AG04449 (cell line): ENCODE measurements around the gene CD300LD.

Source experiments
- CTCF ChIA-PET: fragments of 350-600 bp; formaldehyde crosslinking; extraction: SDS; loops from one replicate; lab custom pipeline; 2021; ENCODE audit warnings: antibody characterized with exemption; lab: Yijun Ruan, JAX
- POLR2A ChIA-PET: fragments of 400-600, 350-600 bp; formaldehyde crosslinking; extraction: SDS; loops from one replicate; lab custom pipeline; 2020; ENCODE audit warnings: antibody characterized with exemption, inconsistent platforms; lab: Yijun Ruan, JAX
- DNase-seq: peaks from one replicate; pipeline ENCODE4 v3.0.0-alpha.2; 2010; ENCODE audit warnings: low read depth, low spot score
- H3K4me3 ChIP-seq: 2 replicates; pipeline ENCODE4 v1.5.1; 2011; ENCODE audit warnings: low read depth, mild to moderate bottlenecking, control low read depth, low read length
- CTCF ChIP-seq: IDR thresholded peaks from one replicate; pipeline ENCODE4 v1.5.1; 2011; ENCODE audit warnings: mild to moderate bottlenecking, moderate library complexity, low read length, control low read depth, inconsistent platforms; ENCODE audit not compliant: insufficient read depth; ENCODE audit errors: missing control alignments

Gene CD300LD

GRCh38 chr17:74530831-74531150, 61.3 kb downstream of the CD300LD start:
- CTCF ChIA-PET, result no interaction called here
- no peak for TF ChIP-seq CTCF
- no peak overlapping the region for H3K4me3 ChIP-seq
- no peak for DNase-seq
- POLR2A ChIA-PET, result no interaction called here
